Ascending aorta (tissue), 2 donors: Measurements from ENCODE around the gene PPID. TPM values are rescaled to one million over a fixed set of nuclear protein-coding genes. Genes with fewer than 3 reads are reported as not detected.
A peak's percentile ranks its signal among the peaks of the same experiment; 100 is the strongest.

Experiments
- DNase-seq, 2 donors: peaks; one replicate each; pipeline ENCODE4 v3.0.0-alpha.2; 2019; ENCODE audit warnings: low spot score in 2 of 2
- H3K27ac ChIP-seq, 2 donors: fragments of 200-600 bp; sonication (generic); one replicate each; pipeline ENCODE4 v1.5.1; 2016 to 2017; ENCODE audit warnings: mild to moderate bottlenecking in 1 of 2
- H3K27me3 ChIP-seq: fragments of 200-600 bp; sonication (generic); one replicate; pipeline ENCODE4 v1.5.1; 2017
- H3K36me3 ChIP-seq, 2 donors: fragments of 200-600 bp; sonication (generic); one replicate each; pipeline ENCODE4 v1.5.1; 2016
- H3K4me1 ChIP-seq, 2 donors: fragments of 200-600 bp; sonication (generic); one replicate each; pipeline ENCODE4 v1.5.1; 2016 to 2017; ENCODE audit warnings: mild to moderate bottlenecking in 1 of 2
- H3K4me3 ChIP-seq, 2 donors: fragments of 200-600 bp; sonication (generic); one replicate each; pipeline ENCODE4 v1.5.1; 2016 to 2017; ENCODE audit warnings: mild to moderate bottlenecking in 1 of 2
- H3K9me3 ChIP-seq, 2 donors: fragments of 200-600 bp; sonication (generic); one replicate each; pipeline ENCODE4 v1.5.1; 2016
- CTCF ChIP-seq, 3 experiments: fragments of 200-600 bp in 2 of 3; fragments of 450-650 bp in 1 of 3; sonication (generic) in 2 of 3; IDR thresholded peaks; one replicate each; pipeline ENCODE4 v1.5.1; 2016 to 2019; ENCODE audit warnings: antibody characterized with exemption in 3 of 3, mild to moderate bottlenecking in 1 of 3, moderate library complexity in 1 of 3
- intact Hi-C: fragments of 100-400 bp; cut with DNase I; formaldehyde crosslinking; loops from one replicate; pipeline ENCODE4 v1.15.1; 2023
- total RNA-seq: library from RNA; depleted of rRNA; stranded (reverse); fragments of >200 nt; gene quantifications from one replicate; pipeline ENCODE4 v1.1.0, GENCODE V29; 2016

Gene PPID
- total RNA-seq, 1 donor from 2014 or later: 20.8 TPM

- H3K4me1 ChIP-seq: peaks cover 0 to 12% of the 10 kb centered on the region in 2 donors
- intact Hi-C loops: loop anchor here (2.0 to 5.0 kb wide), 7 partner anchors 47 to 1449 kb away; partner anchors contain the start of genes GASK1B, GRIA2, PPID and RAPGEF2
- DNase-seq: no peak
- H3K27me3 ChIP-seq: no peaks in the 10 kb centered on the region
- H3K36me3 ChIP-seq: no peaks in the 10 kb centered on the region
- TF ChIP-seq CTCF (IDR thresholded peaks at IDR 0.05): no peak
- peak within 1 kb of the TSS; percentile 96 to 98 for H3K27ac ChIP-seq
- peak within 1 kb of the TSS; percentile 69 to 87 for H3K4me3 ChIP-seq
- no peaks in the 10 kb centered on the region for H3K9me3 ChIP-seq
These were observed 51.6 kb downstream of the PPID start, which contains the start of gene C4orf46 for GRCh38 chr4:158671665-158671914. Gene C4orf46 (minus strand): TSS chr4:158671887. CDS start chr4:158671801, 86 bp downstream.

GRCh38 chr4:158670975-158671664 is 52.1 kb downstream of the PPID start:
- Histone ChIP-seq H3K9me3 (no peaks in the 10 kb centered on the region), H3K36me3 (no peaks in the 10 kb centered on the region), H3K27me3 (no peaks in the 10 kb centered on the region), H3K27ac (peak overlapping the region; percentile 96 to 98), H3K4me3 (peak overlapping the region; percentile 69 to 87), H3K4me1 (peaks cover 0 to 12% of the 10 kb centered on the region in 2 donors)
- no peak for TF ChIP-seq CTCF (IDR thresholded peaks at IDR 0.05)
- intact Hi-C loops: loop anchor here (2.0 to 5.0 kb wide), 7 partner anchors 46 to 1449 kb away; partner anchors contain the start of genes GASK1B, GRIA2, PPID and RAPGEF2
- peak in 1 of 2 donors; percentile 73 for DNase-seq

- TF ChIP-seq CTCF (IDR thresholded peaks at IDR 0.05): no peak
- H3K27me3 ChIP-seq: no peaks in the 10 kb centered on the region
- H3K4me1 ChIP-seq: peaks cover 0 to 12% of the 10 kb centered on the region in 2 donors
- H3K36me3 ChIP-seq: no peaks in the 10 kb centered on the region
- intact Hi-C loops: no loop called here
- DNase-seq: no peak
- H3K9me3 ChIP-seq: no peaks in the 10 kb centered on the region
- H3K4me3 ChIP-seq: no peak overlapping the region
- no peak overlapping the region for H3K27ac ChIP-seq
These were observed 53.9 kb downstream of the PPID start for GRCh38 chr4:158669310-158669709.

- no peaks in the 10 kb centered on the region for H3K36me3 ChIP-seq
- no peak overlapping the region for H3K27ac ChIP-seq
- no peaks in the 10 kb centered on the region for H3K9me3 ChIP-seq
- no peak for DNase-seq
- peaks cover 0 to 5% of the 10 kb centered on the region in 2 donors for H3K4me1 ChIP-seq
- peak in 2 of 3 experiments; percentile 31 to 41 for TF ChIP-seq CTCF (IDR thresholded peaks at IDR 0.05)
- H3K4me3 ChIP-seq: no peak overlapping the region
- no peaks in the 10 kb centered on the region for H3K27me3 ChIP-seq
- intact Hi-C loops: no loop called here
These were observed 55.5 kb downstream of the PPID start for GRCh38 chr4:158667651-158668198.

GRCh38 chr4:158666892-158667291 is 56.3 kb downstream of the PPID start:
- Histone ChIP-seq H3K4me1 (peaks cover 0 to 5% of the 10 kb centered on the region in 2 donors), H3K27me3 (no peaks in the 10 kb centered on the region), H3K36me3 (no peaks in the 10 kb centered on the region), H3K4me3 (no peak overlapping the region), H3K9me3 (no peaks in the 10 kb centered on the region), H3K27ac (no peak overlapping the region)
- TF ChIP-seq CTCF (IDR thresholded peaks at IDR 0.05): no peak
- no peak for DNase-seq
- intact Hi-C loops: no loop called here
